H1 (cell line): ENCODE data around the gene APAF1. TPM values are rescaled to one million over a fixed set of nuclear protein-coding genes. Genes with fewer than 3 reads are reported as not detected.

Experiments used
- CTCF ChIA-PET: fragments of 300-600 bp; sonication (Branson Sonifier 250); formaldehyde crosslinking; loops from one replicate; lab custom pipeline; 2021; ENCODE audit not compliant: partially characterized antibody; lab: Charles Lee
- POLR2A ChIA-PET: fragments of 300-600 bp; sonication (Branson Sonifier 250); formaldehyde crosslinking; loops from one replicate; lab custom pipeline; 2021; ENCODE audit warnings: inconsistent platforms; ENCODE audit not compliant: partially characterized antibody; lab: Charles Lee
- DNase-seq, 2 experiments: peaks; one replicate each; pipeline versions ENCODE4 v3.0.0 to v3.0.0-alpha.2; 2010 to 2022; ENCODE audit warnings: low spot score in 2 of 2, low read depth in 1 of 2, mixed read lengths in 1 of 2
- FAIRE-seq: peaks from 2 replicates; lab custom pipeline; 2011; peaks lifted over from hg19 to GRCh38; lab: Jason Lieb, UNC
- H2AFZ ChIP-seq: 2 replicates; pipeline ENCODE4 v1.8.1; 2012; ENCODE audit warnings: low read length, inconsistent platforms
- H2AK5ac ChIP-seq: 2 replicates; pipeline ENCODE4 v1.6.1; 2013; ENCODE audit warnings: low read depth, low read length
- H2BK120ac ChIP-seq: replicated peaks from 2 replicates; pipeline ENCODE3; 2013; ENCODE audit warnings: low read depth, low read length, inconsistent platforms
- H2BK12ac ChIP-seq: 2 replicates; pipeline ENCODE4 v1.6.1; 2013; ENCODE audit warnings: low read depth, low read length
- H2BK15ac ChIP-seq: 2 replicates; pipeline ENCODE4 v1.6.1; 2013; ENCODE audit warnings: low read length
- H2BK20ac ChIP-seq: 2 replicates; pipeline ENCODE4 v1.6.1; 2013; ENCODE audit warnings: low read length
- H2BK5ac ChIP-seq: 2 replicates; pipeline ENCODE4 v1.6.1; 2013; ENCODE audit warnings: low read depth, low read length
- H3K14ac ChIP-seq: 2 replicates; pipeline ENCODE4 v1.6.1; 2013; ENCODE audit warnings: inconsistent platforms; ENCODE audit not compliant: insufficient read length
- H3K18ac ChIP-seq: 2 replicates; pipeline ENCODE4 v1.6.1; 2013; ENCODE audit warnings: low read length; ENCODE audit errors: extremely low read depth
- H3K23ac ChIP-seq: 2 replicates; pipeline ENCODE4 v1.6.1; 2013; ENCODE audit warnings: inconsistent platforms; ENCODE audit not compliant: insufficient read length
- H3K23me2 ChIP-seq: 2 replicates; pipeline ENCODE4 v1.6.1; 2013; ENCODE audit warnings: low read depth, low read length
- H3K27ac ChIP-seq: 2 replicates; pipeline ENCODE4 v1.6.1; 2011; ENCODE audit warnings: low read depth, low read length, inconsistent platforms
- H3K27me3 ChIP-seq, 4 experiments: replicated peaks in 1 of 4; 1 replicate in 1 of 4; 2 replicates in 3 of 4; pipeline versions ENCODE4 v1.6.1 to v1.8.1; 2011 to 2013; ENCODE audit warnings: low read length in 3 of 4, mild to moderate bottlenecking in 3 of 4, inconsistent platforms in 2 of 4, mixed read lengths in 2 of 4, moderate library complexity in 1 of 4; ENCODE audit not compliant: control insufficient read depth in 3 of 4, insufficient read depth in 3 of 4; ENCODE audit errors: extremely low read depth in 1 of 4
- H3K36me3 ChIP-seq, 4 experiments: 2 replicates each; pipeline versions ENCODE4 v1.6.1 to v1.8.1; 2011 to 2013; ENCODE audit warnings: mild to moderate bottlenecking in 4 of 4, low read length in 3 of 4, moderate library complexity in 2 of 4, control low read depth in 1 of 4, inconsistent platforms in 1 of 4; ENCODE audit not compliant: insufficient read depth in 4 of 4, control insufficient read depth in 2 of 4
- H3K4ac ChIP-seq: replicated peaks from 2 replicates; pipeline ENCODE3; 2013; ENCODE audit warnings: low read length, low read depth, mixed read lengths, inconsistent platforms; ENCODE audit not compliant: insufficient read length
- H3K4me1 ChIP-seq, 4 experiments: replicated peaks in 1 of 4; 1 replicate in 1 of 4; 2 replicates in 3 of 4; pipeline versions ENCODE4 v1.6.1 to v1.8.1; 2011 to 2013; ENCODE audit warnings: low read length in 3 of 4, inconsistent platforms in 2 of 4, mixed read lengths in 1 of 4; ENCODE audit not compliant: insufficient read depth in 4 of 4, control insufficient read depth in 3 of 4
- H3K4me2 ChIP-seq, 2 experiments: 2 replicates each; pipeline versions ENCODE4 v1.6.1 to v1.8.1; 2011 to 2013; ENCODE audit warnings: low read depth in 2 of 2, low read length in 2 of 2, control low read depth in 1 of 2, inconsistent platforms in 1 of 2, mild to moderate bottlenecking in 1 of 2; ENCODE audit not compliant: insufficient read depth in 1 of 2
- H3K4me3 ChIP-seq, 4 experiments: fragments of 200-600, 300-600 bp in 1 of 4; sonication (generic), shearing (Covaris generic), sonication (Bioruptor Twin) in 1 of 4; 2 replicates each; pipeline versions ENCODE4 v1.5.1 to v1.8.1; 2011 to 2016; ENCODE audit warnings: low read length in 4 of 4, low read depth in 3 of 4, control low read depth in 2 of 4, inconsistent platforms in 2 of 4, mild to moderate bottlenecking in 2 of 4, mixed read lengths in 1 of 4, moderate library complexity in 1 of 4; ENCODE audit not compliant: insufficient read depth in 2 of 4; ENCODE audit errors: extremely low read depth in 1 of 4
- H3K56ac ChIP-seq: replicated peaks from 2 replicates; pipeline ENCODE3; 2013; ENCODE audit warnings: low read depth, mild to moderate bottlenecking, mixed read lengths, low read length, inconsistent platforms; ENCODE audit not compliant: insufficient read length
- H3K79me1 ChIP-seq: 2 replicates; pipeline ENCODE4 v1.6.1; 2013; ENCODE audit warnings: low read depth, low read length, control low read depth
- H3K79me2 ChIP-seq, 2 experiments: 2 replicates each; pipeline versions ENCODE4 v1.6.1 to v1.8.1; 2012 to 2013; ENCODE audit warnings: low read length in 2 of 2, mild to moderate bottlenecking in 2 of 2, inconsistent platforms in 1 of 2; ENCODE audit not compliant: insufficient read depth in 2 of 2, control insufficient read depth in 1 of 2
- H3K9ac ChIP-seq, 4 experiments: replicated peaks in 1 of 4; 1 replicate in 1 of 4; 2 replicates in 3 of 4; pipeline versions ENCODE4 v1.6.1 to v1.8.1; 2011 to 2013; ENCODE audit warnings: low read depth in 3 of 4, low read length in 3 of 4, control low read depth in 2 of 4, mild to moderate bottlenecking in 2 of 4, moderate library complexity in 2 of 4, inconsistent platforms in 1 of 4; ENCODE audit errors: extremely low read depth in 1 of 4
- H3K9me3 ChIP-seq, 2 experiments: 2 replicates each; pipeline versions ENCODE4 v1.6.1 to v1.8.1; 2012 to 2013; ENCODE audit warnings: mild to moderate bottlenecking in 2 of 2, moderate library complexity in 2 of 2, control low read depth in 1 of 2, inconsistent platforms in 1 of 2, low read depth in 1 of 2, low read length in 1 of 2, mixed read lengths in 1 of 2; ENCODE audit not compliant: insufficient read depth in 2 of 2
- H4K20me1 ChIP-seq, 2 experiments: replicated peaks in 1 of 2; 2 replicates each; pipeline versions ENCODE3 to v1.8.1; 2011 to 2013; ENCODE audit warnings: inconsistent platforms in 2 of 2, low read length in 2 of 2, mild to moderate bottlenecking in 1 of 2; ENCODE audit not compliant: insufficient read depth in 2 of 2, control insufficient read depth in 1 of 2
- H4K5ac ChIP-seq: 2 replicates; pipeline ENCODE4 v1.6.1; 2013; ENCODE audit warnings: low read length, low read depth, mixed read lengths, inconsistent platforms; ENCODE audit not compliant: insufficient read length
- H4K8ac ChIP-seq: 2 replicates; pipeline ENCODE4 v1.8.0; 2013; ENCODE audit warnings: mild to moderate bottlenecking, moderate library complexity, low read length, inconsistent platforms; ENCODE audit not compliant: insufficient read depth; ENCODE audit errors: extremely low read depth
- H4K91ac ChIP-seq: replicated peaks from 2 replicates; pipeline ENCODE3; 2013; ENCODE audit warnings: low read length, mixed read lengths, inconsistent platforms; ENCODE audit not compliant: insufficient read length
- BCL11A ChIP-seq, 2 experiments: IDR thresholded peaks; one replicate each; pipeline ENCODE4 v1.6.1; 2011; ENCODE audit warnings: low read depth in 2 of 2, low read length in 2 of 2, mild to moderate bottlenecking in 2 of 2
- CHD2 ChIP-seq: IDR thresholded peaks from 2 replicates; pipeline ENCODE4 v1.6.1; 2012; ENCODE audit warnings: low read length, improper control_type of control experiment
- CREB1 ChIP-seq: IDR thresholded peaks from 2 replicates; pipeline ENCODE4 v1.6.1; 2012; ENCODE audit warnings: inconsistent platforms
- EP300 ChIP-seq, 2 experiments: IDR thresholded peaks; 1 replicate in 1 of 2; 2 replicates in 1 of 2; pipeline ENCODE4 v1.6.1; 2011 to 2012; ENCODE audit warnings: low read depth in 2 of 2, low read length in 2 of 2, mild to moderate bottlenecking in 2 of 2, borderline replicate concordance in 1 of 2, inconsistent platforms in 1 of 2, moderate library complexity in 1 of 2
- EZH2 ChIP-seq: fragments of 200-600 bp; sonication (generic); IDR thresholded peaks from 2 replicates; pipeline ENCODE4 v1.7.1; 2012; ENCODE audit warnings: low read depth, mild to moderate bottlenecking, moderate library complexity, low read length, inconsistent platforms; ENCODE audit not compliant: severe bottlenecking
- HDAC6 ChIP-seq: IDR thresholded peaks from one replicate; pipeline ENCODE4 v1.7.1; 2012; ENCODE audit warnings: low read depth, mild to moderate bottlenecking, inconsistent platforms, low read length, moderate library complexity
- JUND ChIP-seq: IDR thresholded peaks from 2 replicates; pipeline ENCODE4 v1.6.1; 2011; ENCODE audit warnings: mild to moderate bottlenecking, improper control_type of control experiment, low read length
- KDM5A ChIP-seq: fragments of 200-600 bp; IDR thresholded peaks from 2 replicates; pipeline ENCODE4 v1.7.1; 2012; ENCODE audit warnings: mild to moderate bottlenecking, low read length, inconsistent platforms, mixed read lengths
- NANOG ChIP-seq: IDR thresholded peaks from 2 replicates; pipeline ENCODE4 v1.6.1; 2011; ENCODE audit warnings: low read length, low read depth, mild to moderate bottlenecking, inconsistent platforms; ENCODE audit not compliant: insufficient read depth, poor library complexity, severe bottlenecking
- WGBS, 2 experiments: shearing (Covaris generic) in 1 of 2; methylation state at CpG; one replicate each; pipeline versions ENCODE4 v1.1.6 to v1.1.7; 2013 to 2015; ENCODE audit warnings: low lambda C conversion rate in 2 of 2, mixed read lengths in 2 of 2, inconsistent platforms in 1 of 2, low coverage in 1 of 2, missing lambda C conversion rate in 1 of 2; ENCODE audit not compliant: insufficient replicate concordance in 2 of 2, insufficient coverage in 1 of 2, insufficient read length in 1 of 2; ENCODE audit errors: extremely low coverage in 1 of 2, missing lambda C conversion rate in 1 of 2; 5-methylcytosine and 5-hydroxymethylcytosine counted together
- polyA plus RNA-seq, 7 experiments: library from polyadenylated mRNA; depleted of rRNA in 3 of 7; stranded (reverse) in 5 of 7; unstranded in 2 of 7; fragments of >200 nt in 5 of 7; fragments of 200-250 nt in 2 of 7; gene quantifications; 1 replicate in 5 of 7; 2 replicates in 1 of 7; 4 replicates in 1 of 7; pipeline versions ENCODE4 v1.2.1 to v1.2.3, GENCODE V29; 2011 to 2013; ENCODE audit warnings: missing spikeins in 2 of 7, mixed read lengths in 2 of 7
- total RNA-seq: library from RNA; stranded (reverse); fragmentation: NEBNext Ultra II Directional; extraction: Animal tissue kit (Norgen Biotek cat#: 25700); gene quantifications from 2 replicates; pipeline ENCODE4 v1.2.1, GENCODE V29; 2021

APAF1 gene
- total and polyA plus RNA-seq, 2 of the 8 experiments (the other 6 are each of a cell fraction or from before 2014, with no cell fraction given): 4.7 to 22.6 TPM

- WGBS, 2 experiments: 80% methylated on average over 4 of the region's 4 CpGs; no CpG with 5 or more reads in 1 of the 2 experiments
- H3K23ac ChIP-seq: no peak overlapping the region
- H3K4me1 ChIP-seq: no peaks in the 10 kb centered on the region
- no peaks in the 10 kb centered on the region for H3K9me3 ChIP-seq
- no peak overlapping the region for H4K91ac ChIP-seq
- no peak overlapping the region for H3K4me3 ChIP-seq
- H2BK12ac ChIP-seq: no peak overlapping the region
- no peak overlapping the region for H3K9ac ChIP-seq
- ChIA-PET CTCF (interaction anchor here (3.4 to 3.5 kb wide), 2 partner anchors 12 to 22 kb away, joined by 12 to 13 read pairs; no protein-coding TSS in a partner anchor), POLR2A (no interaction called here)
- H3K4ac ChIP-seq: no peak overlapping the region
- H2BK5ac ChIP-seq: no peak overlapping the region
- FAIRE-seq (no peak), DNase-seq (no peak)
- H2BK20ac ChIP-seq: no peak overlapping the region
- no peak overlapping the region for H4K8ac ChIP-seq
- H3K14ac ChIP-seq: no peak overlapping the region
- no peaks in the 10 kb centered on the region for H4K20me1 ChIP-seq
- no peak for TF ChIP-seq EP300 (IDR thresholded peaks at IDR 0.05; ENCODE audit: borderline replicate concordance in 1 of 2, low read depth in 2 of 2, low read length in 2 of 2)
- TF ChIP-seq JUND: no peak
- no peak for TF ChIP-seq BCL11A (IDR thresholded peaks at IDR 0.05; ENCODE audit: low read depth in 2 of 2, low read length in 2 of 2)
- TF ChIP-seq KDM5A: no peak
- TF ChIP-seq HDAC6: no peak
- TF ChIP-seq NANOG: no peak
- TF ChIP-seq CREB1: no peak
- no peak for TF ChIP-seq CHD2
- no peak for TF ChIP-seq EZH2
- no peak overlapping the region for H2BK15ac ChIP-seq
- H2AK5ac ChIP-seq: no peak overlapping the region
- no peak overlapping the region for H4K5ac ChIP-seq
- no peaks in the 10 kb centered on the region for H3K79me1 ChIP-seq
- no peaks in the 10 kb centered on the region for H3K23me2 ChIP-seq
- H2AFZ ChIP-seq: no peak overlapping the region
- H3K27ac ChIP-seq: no peak overlapping the region
- H3K18ac ChIP-seq: no peak overlapping the region
- no peaks in the 10 kb centered on the region for H3K36me3 ChIP-seq
- no peak overlapping the region for H3K4me2 ChIP-seq
- no peak overlapping the region for H2BK120ac ChIP-seq
- H3K79me2 ChIP-seq: no peaks in the 10 kb centered on the region
- no peak overlapping the region for H3K56ac ChIP-seq
- no peaks in the 10 kb centered on the region for H3K27me3 ChIP-seq
These were observed 118.6 kb downstream of the APAF1 start for GRCh38 chr12:98763656-98764055.
